Lower leg skin (tissue), 4 donors: ENCODE data around the gene ARHGAP45. TPM values are rescaled to one million over a fixed set of nuclear protein-coding genes. Genes with fewer than 3 reads are reported as not detected.
"Not testable (repeated sequence)": the region's sequence is repeated elsewhere in the genome, so short reads cannot be mapped to it uniquely, and the experiment has no call there.

Source experiments
- DNase-seq, 2 donors: peaks; one replicate each; pipeline ENCODE4 v3.0.0-alpha.2; 2019; ENCODE audit warnings: low spot score in 2 of 2
- H3K4me3 ChIP-seq: fragments of 200-600 bp; sonication (generic); 2 replicates; pipeline ENCODE4 v1.5.1; 2017; ENCODE audit warnings: mild to moderate bottlenecking, low read depth; ENCODE audit not compliant: poor library complexity, severe bottlenecking
- POLR2A ChIP-seq, 2 donors: fragments of 450-650 bp; IDR thresholded peaks; one replicate each; pipeline ENCODE4 v1.6.1; 2016 to 2017; ENCODE audit warnings: antibody characterized with exemption in 2 of 2, mild to moderate bottlenecking in 1 of 2, moderate library complexity in 1 of 2
- WGBS, 2 donors: methylation state at CpG; one replicate each; pipeline ENCODE4 v1.1.5; 2018; 5-methylcytosine and 5-hydroxymethylcytosine counted together
- intact Hi-C: fragments of 100-400 bp; cut with DNase I; formaldehyde crosslinking; loops from one replicate; pipeline ENCODE4 v1.15.0; 2023; ENCODE audit warnings: low total_unique reads
- total RNA-seq, 4 donors: library from RNA; depleted of rRNA; stranded (reverse); fragments of >200 nt; gene quantifications; one replicate each; pipeline ENCODE4 v1.1.0, GENCODE V29; 2016
- TF ChIP-seq, protein P1 (sequence below), 3 donors: fragments of 450-650 bp; IDR thresholded peaks; one replicate each; pipeline ENCODE4 v1.5.1; 2016; ENCODE audit warnings: antibody characterized with exemption in 3 of 3, mild to moderate bottlenecking in 3 of 3, moderate library complexity in 2 of 3

The ARHGAP45 gene
- total RNA-seq, 4 donors from 2014 or later = 12.4 to 36.0 (median 14.4) TPM

DNA sequence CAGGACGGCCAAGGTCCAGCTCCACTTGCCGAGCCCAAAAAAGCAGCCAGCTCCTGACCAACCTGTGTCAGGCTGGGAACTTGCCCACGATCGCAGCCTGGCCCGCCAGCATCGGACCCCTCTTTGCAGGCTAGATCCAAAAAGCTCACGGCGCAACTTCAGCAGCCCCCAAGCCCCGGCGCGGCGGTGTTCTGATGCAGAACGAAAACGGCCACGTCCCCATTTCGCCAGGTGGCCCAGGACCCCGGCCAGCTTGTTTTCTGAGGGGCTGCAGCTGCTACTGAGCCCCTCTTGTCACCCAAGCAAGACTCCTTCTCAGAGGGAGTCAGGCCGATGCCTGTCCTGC is 47.4 kb upstream of the ARHGAP45 start:
- WGBS, 2 donors = 55 to 71% methylated on average over 8 to 17 of the region's 18 CpGs
- TF ChIP-seq, protein P1, sequence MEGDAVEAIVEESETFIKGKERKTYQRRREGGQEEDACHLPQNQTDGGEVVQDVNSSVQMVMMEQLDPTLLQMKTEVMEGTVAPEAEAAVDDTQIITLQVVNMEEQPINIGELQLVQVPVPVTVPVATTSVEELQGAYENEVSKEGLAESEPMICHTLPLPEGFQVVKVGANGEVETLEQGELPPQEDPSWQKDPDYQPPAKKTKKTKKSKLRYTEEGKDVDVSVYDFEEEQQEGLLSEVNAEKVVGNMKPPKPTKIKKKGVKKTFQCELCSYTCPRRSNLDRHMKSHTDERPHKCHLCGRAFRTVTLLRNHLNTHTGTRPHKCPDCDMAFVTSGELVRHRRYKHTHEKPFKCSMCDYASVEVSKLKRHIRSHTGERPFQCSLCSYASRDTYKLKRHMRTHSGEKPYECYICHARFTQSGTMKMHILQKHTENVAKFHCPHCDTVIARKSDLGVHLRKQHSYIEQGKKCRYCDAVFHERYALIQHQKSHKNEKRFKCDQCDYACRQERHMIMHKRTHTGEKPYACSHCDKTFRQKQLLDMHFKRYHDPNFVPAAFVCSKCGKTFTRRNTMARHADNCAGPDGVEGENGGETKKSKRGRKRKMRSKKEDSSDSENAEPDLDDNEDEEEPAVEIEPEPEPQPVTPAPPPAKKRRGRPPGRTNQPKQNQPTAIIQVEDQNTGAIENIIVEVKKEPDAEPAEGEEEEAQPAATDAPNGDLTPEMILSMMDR (IDR thresholded peaks at IDR 0.05) = no peak
- no peak for TF ChIP-seq POLR2A (IDR thresholded peaks at IDR 0.05)
- peak overlapping the region; percentile 61 for H3K4me3 ChIP-seq
- DNase-seq = no peak
- intact Hi-C loops = no loop called here

DNA sequence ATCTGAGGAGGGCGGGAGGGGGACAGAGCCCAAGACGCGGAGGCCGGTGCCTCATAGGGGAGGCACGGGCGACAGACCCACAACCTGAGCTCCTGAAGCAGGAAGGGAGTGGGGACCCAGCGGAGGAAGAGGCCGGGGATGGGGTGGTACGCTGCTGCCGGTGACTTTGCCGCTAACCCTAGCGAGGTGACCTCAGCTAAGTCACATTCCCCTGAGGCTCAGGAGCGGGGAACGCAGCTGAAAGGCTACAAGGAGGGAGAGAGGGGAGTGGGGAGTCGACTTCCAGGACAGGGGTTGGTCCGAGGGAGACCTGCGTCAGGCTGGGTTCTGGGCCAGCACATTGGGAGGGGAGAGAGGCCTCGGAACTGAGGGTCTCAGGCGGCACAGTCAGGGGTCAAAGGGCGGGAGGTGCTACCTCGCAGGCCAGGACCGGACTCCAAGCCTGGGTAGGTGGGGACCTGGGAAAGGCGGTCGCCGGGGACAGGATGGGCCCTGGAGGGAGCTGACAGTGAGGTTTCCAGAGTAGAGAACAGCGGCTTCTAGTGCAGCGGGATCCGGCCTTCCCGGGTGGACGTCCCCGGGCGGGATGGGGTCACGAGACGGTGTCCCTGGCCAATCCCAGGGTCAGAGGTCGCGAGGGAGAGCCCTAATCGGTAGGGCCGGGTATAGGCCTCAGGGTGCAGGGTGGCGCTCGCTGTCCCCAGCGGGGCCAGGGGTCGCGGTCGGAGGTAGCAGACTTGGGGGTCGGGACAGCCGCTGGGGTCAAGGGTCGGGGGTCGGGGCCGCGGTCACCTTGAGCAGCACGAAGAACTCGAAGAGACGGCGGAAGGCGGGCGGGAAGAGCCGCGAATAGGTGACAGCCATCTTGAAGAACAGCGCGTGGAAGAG is 46.7 kb upstream of the ARHGAP45 start:
- intact Hi-C loops = no loop called here

DNA sequence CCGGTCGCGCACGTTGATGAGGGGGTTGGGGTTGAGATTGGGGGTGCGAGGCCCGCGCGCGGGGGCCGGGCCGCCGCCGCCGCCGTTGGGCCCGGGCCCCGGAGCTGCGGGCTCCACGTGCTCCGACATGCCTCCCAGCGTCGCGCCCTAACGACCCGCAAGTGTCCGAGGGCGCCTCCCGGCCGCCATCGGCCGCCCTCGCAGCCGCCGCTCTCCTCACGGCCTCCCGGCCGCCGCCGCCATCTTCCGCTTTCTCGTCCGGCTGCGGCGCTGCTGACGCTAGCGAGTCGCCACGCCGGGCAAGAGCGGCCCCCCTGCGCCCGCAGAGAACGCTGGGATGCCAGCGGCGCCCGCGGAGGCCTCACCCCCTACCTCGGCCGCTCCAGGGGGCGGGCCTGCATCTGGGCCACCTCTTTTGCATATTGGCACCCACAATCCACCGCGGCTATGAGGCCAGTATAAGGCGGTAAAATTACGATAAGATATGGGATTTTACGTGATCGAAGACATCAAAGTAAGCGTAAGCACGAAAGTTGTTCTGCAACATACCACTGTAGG is 46.0 kb upstream of the ARHGAP45 start, which contains the start of gene TMEM259:
TMEM259 (minus strand) TSS at position 256 of the 558 bp plus-strand sequence; CDS start at position 129, 127 bp downstream.
- WGBS, 2 donors = 0% methylated on average over 42 to 51 of the region's 68 CpGs
- TF ChIP-seq, protein P1 (IDR thresholded peaks at IDR 0.05) = no peak
- peak in 1 of 2 donors; percentile 33 for TF ChIP-seq POLR2A (IDR thresholded peaks at IDR 0.05)
- intact Hi-C loops = no loop called here
- H3K4me3 ChIP-seq = peak within 1 kb of the TSS; percentile 61
- DNase-seq = peak; percentile 96 to 99

More for the DNA sequence above, 46.7 kb upstream of the ARHGAP45 start:
- WGBS, 2 donors = 1 to 2% methylated on average over 38 to 59 of the region's 60 CpGs
- TF ChIP-seq, protein P1 (IDR thresholded peaks at IDR 0.05) = no peak
- TF ChIP-seq POLR2A (IDR thresholded peaks at IDR 0.05) = no peak
- DNase-seq = no peak
- H3K4me3 ChIP-seq = peak overlapping the region; percentile 61

DNA sequence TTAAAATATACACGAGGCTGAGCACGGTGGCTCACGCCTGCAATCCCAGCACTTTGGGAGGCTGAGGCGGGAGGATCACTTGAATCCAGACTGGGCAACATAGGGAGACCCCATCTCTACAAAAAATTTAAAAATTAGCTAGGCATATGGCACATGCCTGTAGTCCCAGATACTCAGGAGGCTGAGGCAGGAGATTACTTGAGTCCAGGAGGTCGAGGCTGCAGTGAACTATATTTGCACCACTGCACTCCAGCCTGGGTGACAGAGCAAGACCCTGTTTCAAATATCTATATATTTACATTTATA is 43.1 kb upstream of the ARHGAP45 start:
- WGBS, 2 donors = 80 to 85% methylated on average over 5 of the region's 5 CpGs
- intact Hi-C loops, DNase-seq: not testable (repeated sequence)

DNA sequence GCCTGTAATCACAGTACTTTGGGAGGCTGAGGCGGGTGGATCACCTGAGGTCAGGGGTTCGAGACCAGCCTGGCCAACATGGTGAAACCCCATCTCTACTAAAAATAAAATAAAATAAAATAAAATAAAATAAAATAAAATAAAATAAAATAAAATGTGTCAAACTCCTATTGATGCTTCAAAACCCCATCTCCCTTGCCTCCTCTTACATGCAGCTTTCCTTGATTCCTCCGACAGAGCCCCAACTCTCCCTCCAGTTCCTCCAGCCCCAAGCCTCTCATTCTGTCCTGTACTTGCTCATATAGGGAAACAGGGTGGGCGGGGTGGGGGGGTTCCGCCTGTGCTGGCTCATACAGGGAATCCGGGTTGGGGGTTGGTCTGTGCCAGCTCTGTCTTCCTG is 41.9 kb upstream of the ARHGAP45 start:
- intact Hi-C loops, DNase-seq, H3K4me3 ChIP-seq: not testable (repeated sequence)
- WGBS, 2 donors = 80 to 83% methylated on average over 6 of the region's 6 CpGs

More for the DNA sequence above, 43.1 kb upstream of the ARHGAP45 start:
- not testable (repeated sequence) for H3K4me3 ChIP-seq

DNA sequence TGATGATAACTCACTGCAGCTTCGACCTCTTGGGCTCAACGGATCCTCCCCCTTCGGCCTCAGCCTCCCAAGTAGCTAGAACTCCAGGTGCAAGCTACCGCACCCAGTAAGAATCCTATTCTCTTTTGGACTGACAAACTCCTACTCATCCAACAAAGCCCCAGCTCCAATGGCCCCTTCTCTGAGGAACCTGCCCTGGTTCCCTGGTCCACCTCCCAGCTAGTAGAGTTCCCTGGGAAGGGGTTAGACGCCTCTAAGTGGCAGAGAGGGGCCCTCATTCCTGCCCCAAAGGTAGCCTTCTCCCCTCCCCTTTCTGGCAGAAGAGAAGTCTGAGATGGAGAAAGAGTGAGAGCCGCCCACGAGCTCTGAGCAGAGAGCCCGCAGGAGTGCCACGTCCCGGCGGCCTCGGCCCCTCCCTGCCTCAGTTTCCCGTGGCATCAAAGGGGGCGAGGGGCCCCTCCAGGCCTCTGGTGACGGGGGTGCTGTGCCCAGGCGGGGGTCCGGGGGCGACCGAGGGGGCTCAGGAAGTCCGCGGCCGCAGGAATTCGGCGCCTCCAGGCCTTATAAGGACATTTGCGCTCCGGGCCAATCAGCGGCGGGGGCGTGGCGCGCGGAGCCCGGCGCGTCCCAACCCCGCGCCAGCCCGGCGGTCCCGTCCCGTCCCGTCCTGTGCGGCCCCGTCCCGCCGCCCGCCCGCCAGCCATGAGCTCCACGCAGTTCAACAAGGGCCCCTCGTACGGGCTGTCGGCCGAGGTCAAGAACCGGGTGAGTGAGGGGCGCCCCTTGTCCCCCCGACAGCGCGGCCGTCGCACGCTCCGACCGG is 40.8 kb upstream of the ARHGAP45 start, which contains the start of gene CNN2:
CNN2 (plus strand) TSS at position 649 of the 823 bp plus-strand sequence; CDS start at position 703, 54 bp downstream.
- TF ChIP-seq POLR2A (IDR thresholded peaks at IDR 0.05) = peak in 1 of 2 donors; percentile 46
- TF ChIP-seq, protein P1 (IDR thresholded peaks at IDR 0.05) = no peak
- WGBS, 2 donors = 5 to 16% methylated on average over 18 to 52 of the region's 63 CpGs
- intact Hi-C loops = no loop called here
- DNase-seq = peak; percentile 76 to 96
- H3K4me3 ChIP-seq = peak within 1 kb of the TSS; percentile 73
